Ishikawa (cell line): ENCODE results near the gene ALAS1.

Experiments
- CEBPB ChIP-seq: IDR thresholded peaks from 2 replicates; pipeline ENCODE4 v1.6.1; 2012
- CREB1 ChIP-seq: IDR thresholded peaks from 2 replicates; pipeline ENCODE4 v1.6.1; 2012; ENCODE audit warnings: low read depth
- EGR1 ChIP-seq: IDR thresholded peaks from 2 replicates; pipeline ENCODE4 v1.6.1; 2012
- EP300 ChIP-seq: IDR thresholded peaks from 2 replicates; pipeline ENCODE4 v1.6.1; 2012; ENCODE audit warnings: borderline replicate concordance
- FOXM1 ChIP-seq: IDR thresholded peaks from 2 replicates; pipeline ENCODE4 v1.6.1; 2012; ENCODE audit warnings: low read depth, borderline replicate concordance
- MAX ChIP-seq: IDR thresholded peaks from 2 replicates; pipeline ENCODE4 v1.6.1; 2012
- NFIC ChIP-seq: IDR thresholded peaks from 2 replicates; pipeline ENCODE4 v1.6.1; 2012
- RAD21 ChIP-seq: IDR thresholded peaks from 2 replicates; pipeline ENCODE4 v1.6.1; 2012; ENCODE audit warnings: low read depth
- REST ChIP-seq: IDR thresholded peaks from 2 replicates; pipeline ENCODE4 v1.6.1; 2012; ENCODE audit warnings: low read depth, mild to moderate bottlenecking
- TAF1 ChIP-seq: IDR thresholded peaks from 2 replicates; pipeline ENCODE4 v1.6.1; 2012; ENCODE audit warnings: low read depth, mild to moderate bottlenecking
- TCF12 ChIP-seq: IDR thresholded peaks from 2 replicates; pipeline ENCODE4 v1.6.1; 2012; ENCODE audit warnings: low read depth
- TEAD4 ChIP-seq: IDR thresholded peaks from 2 replicates; pipeline ENCODE4 v1.6.1; 2012
- USF1 ChIP-seq: IDR thresholded peaks from 2 replicates; pipeline ENCODE4 v1.6.1; 2012
- YY1 ChIP-seq: IDR thresholded peaks from 2 replicates; pipeline ENCODE4 v1.6.1; 2012; ENCODE audit warnings: low read depth
- ZBTB7A ChIP-seq: IDR thresholded peaks from 2 replicates; pipeline ENCODE4 v1.6.1; 2012; ENCODE audit warnings: low read depth

ALAS1 gene

GRCh38 chr3:52250122-52250521 lies 52.2 kb downstream of the ALAS1 start:
- TF ChIP-seq RAD21: no peak
- TF ChIP-seq EGR1: no peak
- TF ChIP-seq TAF1: no peak
- no peak for TF ChIP-seq TEAD4
- no peak for TF ChIP-seq USF1
- no peak for TF ChIP-seq NFIC
- no peak for TF ChIP-seq FOXM1

- TF ChIP-seq TEAD4: no peak
- no peak for TF ChIP-seq NFIC
- no peak for TF ChIP-seq ZBTB7A
- TF ChIP-seq EGR1: no peak
- no peak for TF ChIP-seq TAF1
- TF ChIP-seq USF1: no peak
- no peak for TF ChIP-seq EP300
- TF ChIP-seq YY1: no peak
- no peak for TF ChIP-seq TCF12
- TF ChIP-seq MAX: no peak
These were observed 55.6 kb downstream of the ALAS1 start for GRCh38 chr3:52253314-52254304.

GRCh38 chr3:52254608-52255007 lies 56.6 kb downstream of the ALAS1 start:
- TF ChIP-seq RAD21 (no peak), CEBPB (no peak), YY1 (no peak), NFIC (no peak), EP300 (no peak), USF1 (no peak), FOXM1 (no peak), MAX (no peak), CREB1 (no peak)

GRCh38 chr3:52256159-52256558 lies 58.2 kb downstream of the ALAS1 start:
- TF ChIP-seq YY1 (no peak), EP300 (no peak), MAX (no peak), NFIC (no peak), EGR1 (no peak), REST (no peak), TEAD4 (no peak), TAF1 (no peak), USF1 (no peak), FOXM1 (no peak), ZBTB7A (no peak), CEBPB (no peak), TCF12 (no peak), CREB1 (no peak), RAD21 (no peak)

- TF ChIP-seq REST (no peak), TCF12 (no peak), TEAD4 (no peak), USF1 (no peak), EP300 (no peak), YY1 (no peak), RAD21 (no peak), ZBTB7A (no peak), FOXM1 (no peak), NFIC (no peak), CREB1 (no peak), TAF1 (no peak), MAX (no peak), EGR1 (no peak), CEBPB (no peak)
These were observed 58.7 kb downstream of the ALAS1 start for GRCh38 chr3:52256622-52257021.
